ENCODE data around the gene KIF3A. TPM values are rescaled to one million over a fixed set of nuclear protein-coding genes. Genes with fewer than 3 reads are reported as not detected.

The KIF3A gene
- polyA plus RNA-seq, 1 donor, result 9.1 TPM

DNA sequence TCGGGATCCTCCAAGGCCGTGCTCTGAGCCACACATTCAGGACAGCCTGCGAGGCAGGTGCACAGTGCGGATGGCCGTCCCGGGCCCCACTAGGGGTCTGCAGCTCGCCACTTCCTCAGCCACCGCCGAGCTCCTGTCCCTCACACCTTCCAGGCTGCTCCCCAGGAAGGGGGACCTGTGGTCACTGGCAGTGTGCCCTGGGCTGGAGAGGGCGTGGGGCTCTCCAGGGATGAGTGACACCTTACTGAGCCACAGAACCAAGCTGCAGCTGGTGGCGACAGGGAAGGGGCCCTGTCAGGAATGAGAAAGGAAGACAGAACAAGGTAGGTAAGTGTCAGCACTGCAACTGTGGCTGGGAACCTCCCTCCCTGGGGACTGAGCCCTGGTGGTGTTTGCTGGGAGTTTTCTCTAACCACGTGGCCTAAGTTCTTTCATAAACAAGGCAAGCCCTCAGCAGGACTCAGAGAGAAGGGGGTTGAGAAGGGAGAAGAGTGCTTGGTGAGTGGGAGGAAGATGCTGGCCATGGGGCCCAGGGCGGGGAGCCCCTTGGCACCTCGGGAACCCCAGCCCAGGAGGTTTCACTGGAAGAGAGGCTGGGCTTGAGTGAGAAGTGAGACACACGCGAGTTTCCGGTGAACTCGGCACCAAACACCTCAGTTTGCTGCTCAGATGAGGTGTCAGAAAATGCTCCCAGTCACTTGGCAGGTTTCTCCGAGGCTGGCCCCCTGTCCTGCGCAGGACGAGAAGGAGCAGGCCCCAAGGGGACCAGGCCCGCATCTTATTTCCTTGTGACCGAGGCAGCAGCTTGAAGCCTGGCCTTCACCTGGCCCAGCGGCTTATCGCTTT is 74.2 kb downstream of the KIF3A start:
- peak overlapping the region; percentile 59 for H3K27ac ChIP-seq (ENCODE audit: low read length)
- peaks cover 44% of the 10 kb centered on the region for H3K4me1 ChIP-seq (ENCODE audit: control insufficient read depth, insufficient read depth, low read length)
- WGBS (ENCODE audit: insufficient coverage, low lambda C conversion rate), result 60% methylated on average over 1 of the region's 25 CpGs
- H3K9me3 ChIP-seq (ENCODE audit: control insufficient read depth, low read depth, low read length), result no peaks in the 10 kb centered on the region
- H3K27me3 ChIP-seq (ENCODE audit: control insufficient read depth, insufficient read depth, low read length), result no peaks in the 10 kb centered on the region
- no peaks in the 10 kb centered on the region for H3K36me3 ChIP-seq (ENCODE audit: control insufficient read depth, insufficient read depth, low read length)
- peak in 1 of 2 donors; percentile 64 for DNase-seq
- no peak overlapping the region for H3K4me3 ChIP-seq (ENCODE audit: low read length)

DNA sequence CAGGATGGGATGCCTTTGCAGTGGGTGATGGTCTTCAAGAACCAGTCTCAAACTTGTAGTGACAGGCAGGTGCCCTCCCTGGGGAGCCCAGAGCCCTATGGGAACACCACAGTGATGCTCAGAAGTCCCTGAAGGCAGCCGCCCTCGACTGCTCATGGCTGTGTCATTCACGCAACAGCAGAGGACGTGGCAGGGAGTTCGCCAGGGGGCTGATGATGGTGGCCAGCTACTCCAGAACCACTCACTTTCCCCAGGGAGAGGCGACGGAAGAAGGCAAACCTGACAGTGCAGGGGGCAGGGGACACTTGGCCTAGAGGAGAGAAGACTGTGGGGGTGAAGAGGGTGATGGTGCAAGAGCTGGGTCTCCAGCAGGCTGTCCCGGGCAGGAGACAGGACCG is 75.3 kb downstream of the KIF3A start:
- no CpG with 5 or more reads among the region's 9 CpGs for WGBS (ENCODE audit: insufficient coverage, low lambda C conversion rate)
- peaks cover 3% of the 10 kb centered on the region for H3K27me3 ChIP-seq (ENCODE audit: control insufficient read depth, insufficient read depth, low read length)
- no peak overlapping the region for H3K4me3 ChIP-seq (ENCODE audit: low read length)
- no peaks in the 10 kb centered on the region for H3K36me3 ChIP-seq (ENCODE audit: control insufficient read depth, insufficient read depth, low read length)
- H3K4me1 ChIP-seq (ENCODE audit: control insufficient read depth, insufficient read depth, low read length), result peaks cover 43% of the 10 kb centered on the region
- no peak for DNase-seq
- no peak overlapping the region for H3K27ac ChIP-seq (ENCODE audit: low read length)
- H3K9me3 ChIP-seq (ENCODE audit: control insufficient read depth, low read depth, low read length), result no peaks in the 10 kb centered on the region

DNA sequence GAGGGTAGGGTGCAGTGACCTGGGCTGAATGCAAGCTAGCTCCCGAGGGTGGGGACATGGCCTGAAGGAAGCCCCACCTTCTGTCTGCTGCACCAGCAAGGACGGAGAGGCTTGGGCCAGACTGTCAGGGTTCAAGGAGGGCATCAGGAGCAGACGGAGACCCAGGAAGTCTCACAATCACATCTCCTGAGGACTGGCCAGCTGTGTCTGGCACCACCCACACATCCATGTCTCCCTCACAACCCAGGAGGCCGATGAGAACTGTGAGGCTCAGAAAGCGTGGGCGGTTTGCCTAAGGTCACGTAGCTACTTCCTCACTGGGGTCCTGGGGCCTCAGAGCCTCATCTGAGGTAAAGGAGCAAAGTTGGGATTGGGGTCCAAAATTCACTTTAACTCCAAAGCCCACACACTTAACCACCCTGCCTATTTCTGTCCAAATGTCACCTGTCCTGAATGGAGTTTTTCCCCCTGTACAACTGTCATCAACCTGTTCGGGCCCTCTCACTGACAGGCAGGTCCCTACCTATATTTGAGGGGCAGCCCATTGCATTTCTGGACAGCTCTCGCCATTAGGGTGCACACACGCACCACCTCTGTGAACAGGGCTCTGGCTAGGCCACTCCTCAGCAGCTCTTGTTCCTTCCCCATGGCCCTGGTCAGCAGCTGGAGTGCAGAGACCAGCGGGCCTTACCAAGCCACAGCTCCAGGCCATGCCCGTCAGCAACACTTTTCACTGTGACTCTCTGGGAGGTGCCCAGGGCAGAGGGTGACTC is 75.9 kb downstream of the KIF3A start:
- Histone ChIP-seq H3K27me3 (ENCODE audit: control insufficient read depth, insufficient read depth, low read length) (peaks cover 9% of the 10 kb centered on the region), H3K9me3 (ENCODE audit: control insufficient read depth, low read depth, low read length) (no peaks in the 10 kb centered on the region), H3K36me3 (ENCODE audit: control insufficient read depth, insufficient read depth, low read length) (no peaks in the 10 kb centered on the region), H3K27ac (ENCODE audit: low read length) (no peak overlapping the region), H3K4me3 (ENCODE audit: low read length) (no peak overlapping the region), H3K4me1 (ENCODE audit: control insufficient read depth, insufficient read depth, low read length) (peaks cover 37% of the 10 kb centered on the region)
- no peak for DNase-seq
- WGBS (ENCODE audit: insufficient coverage, low lambda C conversion rate), result 100% methylated on average over 2 of the region's 12 CpGs

DNA sequence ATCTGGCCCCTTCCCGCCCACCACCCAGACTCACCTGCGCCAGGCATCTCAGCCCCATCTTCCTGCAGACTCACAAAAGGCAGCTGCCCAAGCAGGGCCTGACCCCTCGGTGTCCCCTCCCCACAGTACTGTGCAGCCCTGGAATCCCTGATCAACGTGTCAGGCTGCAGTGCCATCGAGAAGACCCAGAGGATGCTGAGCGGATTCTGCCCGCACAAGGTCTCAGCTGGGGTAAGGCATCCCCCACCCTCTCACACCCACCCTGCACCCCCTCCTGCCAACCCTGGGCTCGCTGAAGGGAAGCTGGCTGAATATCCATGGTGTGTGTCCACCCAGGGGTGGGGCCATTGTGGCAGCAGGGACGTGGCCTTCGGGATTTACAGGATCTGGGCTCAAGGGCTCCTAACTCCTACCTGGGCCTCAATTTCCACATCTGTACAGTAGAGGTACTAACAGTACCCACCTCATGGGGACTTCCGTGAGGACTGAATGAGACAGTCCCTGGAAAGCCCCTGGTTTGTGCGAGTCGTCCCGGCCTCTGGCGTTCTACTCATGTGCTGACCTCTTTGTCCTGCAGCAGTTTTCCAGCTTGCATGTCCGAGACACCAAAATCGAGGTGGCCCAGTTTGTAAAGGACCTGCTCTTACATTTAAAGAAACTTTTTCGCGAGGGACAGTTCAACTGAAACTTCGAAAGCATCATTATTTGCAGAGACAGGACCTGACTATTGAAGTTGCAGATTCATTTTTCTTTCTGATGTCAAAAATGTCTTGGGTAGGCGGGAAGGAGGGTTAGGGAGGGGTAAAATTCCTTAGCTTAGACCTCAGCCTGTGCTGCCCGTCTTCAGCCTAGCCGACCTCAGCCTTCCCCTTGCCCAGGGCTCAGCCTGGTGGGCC is 77.5 kb downstream of the KIF3A start:
- no peaks in the 10 kb centered on the region for H3K36me3 ChIP-seq (ENCODE audit: control insufficient read depth, insufficient read depth, low read length)
- H3K27ac ChIP-seq (ENCODE audit: low read length), result no peak overlapping the region
- H3K4me3 ChIP-seq (ENCODE audit: low read length), result no peak overlapping the region

DNA sequence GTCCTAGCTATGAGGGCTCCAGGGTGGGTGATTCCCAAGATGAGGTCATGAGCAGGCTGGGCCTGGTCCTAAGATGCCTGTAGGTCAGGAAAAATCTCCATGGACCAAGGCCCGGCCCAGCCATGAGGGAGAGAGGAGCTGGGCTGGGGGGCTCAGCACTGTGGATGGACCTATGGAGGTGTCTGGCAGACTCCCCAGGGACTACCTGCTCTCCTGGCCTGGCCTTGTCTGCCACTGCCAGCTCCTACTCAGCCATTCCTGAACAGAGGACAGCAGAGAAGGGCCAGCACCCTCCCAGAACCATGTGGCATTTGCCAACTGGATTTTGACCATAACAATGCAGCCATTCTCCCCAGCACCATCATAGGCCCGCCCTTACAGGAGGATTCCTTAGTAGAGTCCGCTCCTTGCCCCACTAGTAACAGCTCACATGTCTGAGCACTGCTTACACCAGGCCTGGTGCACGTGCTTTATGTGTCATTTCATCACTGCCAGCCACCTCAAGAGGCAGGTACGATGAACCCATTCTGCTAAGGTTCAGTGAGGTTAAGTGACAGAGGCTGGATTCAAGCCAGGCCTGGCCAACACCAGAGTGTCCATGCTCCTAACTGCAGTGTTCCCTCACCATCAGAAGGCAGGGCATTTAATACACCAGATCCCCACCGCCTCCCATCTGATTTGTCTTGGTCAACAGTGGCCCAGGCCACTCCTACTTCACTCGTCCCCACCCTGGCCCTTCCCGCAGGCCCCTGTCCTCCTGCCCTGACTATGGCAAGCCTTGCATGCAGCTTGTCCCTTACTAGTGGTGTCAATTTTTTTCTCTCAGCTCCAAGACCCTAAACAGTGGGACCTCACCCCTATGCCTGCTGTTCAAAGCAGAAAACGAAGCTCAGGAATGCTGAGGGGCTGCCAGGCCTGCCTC is 78.7 kb downstream of the KIF3A start:
- no CpG with 5 or more reads among the region's 9 CpGs for WGBS (ENCODE audit: insufficient coverage, low lambda C conversion rate)
- no peak overlapping the region for H3K27ac ChIP-seq (ENCODE audit: low read length)
- H3K4me1 ChIP-seq (ENCODE audit: control insufficient read depth, insufficient read depth, low read length), result peaks cover 14% of the 10 kb centered on the region
- DNase-seq, result no peak
- peaks cover 30% of the 10 kb centered on the region for H3K27me3 ChIP-seq (ENCODE audit: control insufficient read depth, insufficient read depth, low read length)
- no peak overlapping the region for H3K4me3 ChIP-seq (ENCODE audit: low read length)
- no peaks in the 10 kb centered on the region for H3K9me3 ChIP-seq (ENCODE audit: control insufficient read depth, low read depth, low read length)
- no peaks in the 10 kb centered on the region for H3K36me3 ChIP-seq (ENCODE audit: control insufficient read depth, insufficient read depth, low read length)

More for the DNA sequence above, 77.5 kb downstream of the KIF3A start:
- peaks cover 21% of the 10 kb centered on the region for H3K27me3 ChIP-seq (ENCODE audit: control insufficient read depth, insufficient read depth, low read length)
- peaks cover 26% of the 10 kb centered on the region for H3K4me1 ChIP-seq (ENCODE audit: control insufficient read depth, insufficient read depth, low read length)
- no CpG with 5 or more reads among the region's 23 CpGs for WGBS (ENCODE audit: insufficient coverage, low lambda C conversion rate)
- DNase-seq, result no peak
- H3K9me3 ChIP-seq (ENCODE audit: control insufficient read depth, low read depth, low read length), result no peaks in the 10 kb centered on the region

DNA sequence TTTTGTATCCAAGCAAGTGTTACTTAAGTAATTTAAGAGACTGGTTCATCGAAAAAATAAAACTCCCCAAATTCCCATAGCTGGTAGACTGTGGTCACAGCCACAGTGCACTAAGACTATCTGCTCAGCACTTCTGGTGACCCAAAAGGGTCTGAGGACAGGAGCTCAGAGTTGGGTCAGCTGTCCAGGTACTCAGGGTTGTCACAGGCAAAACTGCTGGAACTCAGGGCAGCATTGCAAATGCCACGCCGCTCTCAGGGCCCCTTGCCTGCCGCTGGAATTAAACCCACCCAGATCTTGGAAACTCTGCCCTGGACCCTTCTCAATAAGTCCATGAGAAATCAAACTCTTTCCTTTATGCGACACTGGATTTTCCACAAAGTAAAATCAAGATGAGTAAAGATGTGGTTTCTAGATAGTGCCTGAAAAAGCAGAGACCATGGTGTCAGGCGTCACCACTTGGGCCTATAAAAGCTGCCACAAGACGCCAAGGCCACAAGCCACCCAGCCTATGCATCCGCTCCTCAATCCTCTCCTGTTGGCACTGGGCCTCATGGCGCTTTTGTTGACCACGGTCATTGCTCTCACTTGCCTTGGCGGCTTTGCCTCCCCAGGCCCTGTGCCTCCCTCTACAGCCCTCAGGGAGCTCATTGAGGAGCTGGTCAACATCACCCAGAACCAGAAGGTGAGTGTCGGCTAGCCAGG is 79.5 kb downstream of the KIF3A start, which contains the start of gene IL13:
Gene IL13, plus strand, starts transcription at position 498 of the 705 bp plus-strand sequence. Its CDS starts 14 bp downstream, at position 512.
- H3K4me3 ChIP-seq (ENCODE audit: low read length), result no peak within 1 kb of the TSS
- no peak for DNase-seq
- no peaks in the 10 kb centered on the region for H3K9me3 ChIP-seq (ENCODE audit: control insufficient read depth, low read depth, low read length)
- H3K36me3 ChIP-seq (ENCODE audit: control insufficient read depth, insufficient read depth, low read length), result no peaks in the 10 kb centered on the region
- WGBS (ENCODE audit: insufficient coverage, low lambda C conversion rate), result no CpG with 5 or more reads among the region's 12 CpGs
- peaks cover 34% of the 10 kb centered on the region for H3K27me3 ChIP-seq (ENCODE audit: control insufficient read depth, insufficient read depth, low read length)
- H3K27ac ChIP-seq (ENCODE audit: low read length), result no peak within 1 kb of the TSS
- H3K4me1 ChIP-seq (ENCODE audit: control insufficient read depth, insufficient read depth, low read length), result peaks cover 6% of the 10 kb centered on the region

DNA sequence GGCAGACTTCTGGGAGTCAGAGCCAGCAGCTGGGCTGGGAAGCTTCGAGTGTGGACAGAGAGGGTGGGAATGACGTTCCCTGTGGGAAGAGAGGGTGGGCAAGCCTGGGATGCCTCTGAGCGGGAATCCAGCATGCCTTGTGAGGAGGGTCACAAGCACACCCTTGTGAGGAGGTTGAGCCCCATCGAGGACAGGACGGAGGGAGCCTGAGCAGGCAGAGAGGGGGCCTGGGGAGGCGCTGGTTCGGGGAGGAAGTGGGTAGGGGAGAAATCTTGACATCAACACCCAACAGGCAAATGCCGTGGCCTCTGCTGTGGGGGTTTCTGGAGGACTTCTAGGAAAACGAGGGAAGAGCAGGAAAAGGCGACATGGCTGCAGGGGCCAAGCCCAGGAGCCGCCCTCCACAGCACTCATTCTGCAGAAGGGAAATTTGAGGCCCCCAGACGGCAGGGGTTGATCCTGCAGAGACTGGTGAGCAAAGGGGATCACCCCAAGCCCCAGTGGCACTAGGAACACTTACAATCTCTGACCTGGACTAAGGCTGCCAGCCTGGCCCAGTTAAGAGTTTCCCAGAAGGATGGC is 80.5 kb downstream of the KIF3A start:
- Histone ChIP-seq H3K4me1 (ENCODE audit: control insufficient read depth, insufficient read depth, low read length) (peaks cover 4% of the 10 kb centered on the region), H3K36me3 (ENCODE audit: control insufficient read depth, insufficient read depth, low read length) (no peaks in the 10 kb centered on the region), H3K4me3 (ENCODE audit: low read length) (no peak overlapping the region), H3K27ac (ENCODE audit: low read length) (no peak overlapping the region), H3K9me3 (ENCODE audit: control insufficient read depth, low read depth, low read length) (no peaks in the 10 kb centered on the region), H3K27me3 (ENCODE audit: control insufficient read depth, insufficient read depth, low read length) (peaks cover 39% of the 10 kb centered on the region)
- no CpG with 5 or more reads among the region's 12 CpGs for WGBS (ENCODE audit: insufficient coverage, low lambda C conversion rate)
- no peak for DNase-seq

DNA sequence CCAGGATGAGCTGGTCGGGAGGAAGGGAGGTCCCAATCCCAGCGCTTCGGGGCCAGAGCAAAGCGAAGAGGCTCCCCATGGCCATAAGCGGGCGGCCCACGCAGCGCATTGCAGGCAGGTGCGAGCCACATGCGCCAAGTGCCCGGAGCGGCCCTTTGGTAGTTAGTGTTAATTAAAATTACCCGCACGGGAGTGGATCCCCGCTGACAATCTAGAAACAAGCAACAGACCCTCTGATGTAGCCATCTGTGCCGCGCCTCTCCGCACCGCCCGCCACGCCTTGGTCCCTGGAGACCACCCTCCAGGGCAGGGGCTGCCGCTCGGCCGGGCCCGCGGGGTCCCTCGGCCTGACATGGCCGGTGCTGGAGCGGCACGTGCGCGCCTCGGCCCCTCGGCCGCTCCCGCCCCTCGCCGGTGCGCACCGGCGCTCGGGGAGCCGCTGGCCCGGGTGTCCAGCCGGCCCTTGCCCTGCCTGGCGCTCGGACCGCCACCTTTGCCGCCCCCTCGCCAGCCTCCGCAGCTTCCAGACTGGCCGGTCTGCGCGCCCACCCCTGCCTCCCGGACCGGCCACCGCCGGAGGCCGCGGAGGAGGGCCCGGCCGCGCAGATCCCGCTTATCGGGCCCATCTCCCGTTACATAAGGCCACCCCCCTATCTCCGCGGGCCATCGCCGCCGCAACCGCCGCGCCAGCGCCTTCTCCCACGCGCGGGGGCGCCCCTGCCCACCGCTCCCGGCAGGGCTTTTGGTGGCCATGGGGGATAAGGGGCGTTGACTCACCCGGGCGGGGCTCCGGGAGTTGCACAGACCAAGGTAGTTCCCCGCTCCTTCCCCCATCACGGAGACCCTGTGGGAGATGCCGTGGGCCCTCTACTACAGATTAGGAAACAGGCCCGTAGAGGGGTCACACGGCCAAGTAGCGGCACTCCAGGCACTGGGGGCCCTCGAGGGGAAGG is 81.2 kb downstream of the KIF3A start:
- no CpG with 5 or more reads among the region's 92 CpGs for WGBS (ENCODE audit: insufficient coverage, low lambda C conversion rate)
- no peaks in the 10 kb centered on the region for H3K9me3 ChIP-seq (ENCODE audit: control insufficient read depth, low read depth, low read length)
- H3K4me3 ChIP-seq (ENCODE audit: low read length), result no peak overlapping the region
- H3K4me1 ChIP-seq (ENCODE audit: control insufficient read depth, insufficient read depth, low read length), result peaks cover 4% of the 10 kb centered on the region
- no peak overlapping the region for H3K27ac ChIP-seq (ENCODE audit: low read length)
- no peaks in the 10 kb centered on the region for H3K36me3 ChIP-seq (ENCODE audit: control insufficient read depth, insufficient read depth, low read length)
- H3K27me3 ChIP-seq (ENCODE audit: control insufficient read depth, insufficient read depth, low read length), result peaks cover 39% of the 10 kb centered on the region
- DNase-seq, result peak in 1 of 2 donors; percentile 32

All from large intestine (tissue), 3 donors.